Fibroblast of pulmonary artery (primary cell): Measurements from ENCODE around the gene OPN1SW.
A peak's percentile ranks its signal among the peaks of the same experiment; 100 is the strongest.

Experiments used
- DNase-seq: peaks from one replicate; pipeline ENCODE4 v3.0.0-alpha.2; 2010; ENCODE audit warnings: low read depth
- H3K4me3 ChIP-seq: replicated peaks from 2 replicates; pipeline ENCODE4 v1.5.1; 2011; ENCODE audit warnings: low read depth, mild to moderate bottlenecking, control low read depth, low read length, moderate library complexity
- TF ChIP-seq, protein P1 (sequence below): IDR thresholded peaks from 2 replicates; pipeline ENCODE4 v1.5.1; 2011; ENCODE audit warnings: mild to moderate bottlenecking, control low read depth, low read length, inconsistent platforms; ENCODE audit errors: missing control alignments

The OPN1SW gene

DNA sequence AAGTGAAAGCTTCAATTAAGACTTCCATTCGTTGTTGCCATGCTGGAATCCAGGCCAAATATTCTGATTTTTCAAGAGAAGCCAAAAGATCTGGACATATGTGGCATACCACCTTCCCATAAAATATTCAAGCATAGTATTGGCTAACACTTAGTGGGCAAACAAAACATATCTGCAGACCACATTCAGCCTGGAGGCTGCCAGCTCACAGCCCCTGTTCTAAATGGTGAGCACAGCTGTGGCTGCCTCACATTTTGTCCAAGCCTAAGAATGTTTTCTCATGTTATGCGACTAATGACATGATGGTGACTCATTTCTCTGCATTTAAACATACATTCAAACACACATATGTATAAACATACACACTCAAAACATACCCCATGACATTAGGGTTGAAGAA is 47.0 kb downstream of the OPN1SW start:
- TF ChIP-seq, protein P1, sequence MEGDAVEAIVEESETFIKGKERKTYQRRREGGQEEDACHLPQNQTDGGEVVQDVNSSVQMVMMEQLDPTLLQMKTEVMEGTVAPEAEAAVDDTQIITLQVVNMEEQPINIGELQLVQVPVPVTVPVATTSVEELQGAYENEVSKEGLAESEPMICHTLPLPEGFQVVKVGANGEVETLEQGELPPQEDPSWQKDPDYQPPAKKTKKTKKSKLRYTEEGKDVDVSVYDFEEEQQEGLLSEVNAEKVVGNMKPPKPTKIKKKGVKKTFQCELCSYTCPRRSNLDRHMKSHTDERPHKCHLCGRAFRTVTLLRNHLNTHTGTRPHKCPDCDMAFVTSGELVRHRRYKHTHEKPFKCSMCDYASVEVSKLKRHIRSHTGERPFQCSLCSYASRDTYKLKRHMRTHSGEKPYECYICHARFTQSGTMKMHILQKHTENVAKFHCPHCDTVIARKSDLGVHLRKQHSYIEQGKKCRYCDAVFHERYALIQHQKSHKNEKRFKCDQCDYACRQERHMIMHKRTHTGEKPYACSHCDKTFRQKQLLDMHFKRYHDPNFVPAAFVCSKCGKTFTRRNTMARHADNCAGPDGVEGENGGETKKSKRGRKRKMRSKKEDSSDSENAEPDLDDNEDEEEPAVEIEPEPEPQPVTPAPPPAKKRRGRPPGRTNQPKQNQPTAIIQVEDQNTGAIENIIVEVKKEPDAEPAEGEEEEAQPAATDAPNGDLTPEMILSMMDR = no peak
- DNase-seq = peak; percentile 20
- H3K4me3 ChIP-seq = no peak overlapping the region

DNA sequence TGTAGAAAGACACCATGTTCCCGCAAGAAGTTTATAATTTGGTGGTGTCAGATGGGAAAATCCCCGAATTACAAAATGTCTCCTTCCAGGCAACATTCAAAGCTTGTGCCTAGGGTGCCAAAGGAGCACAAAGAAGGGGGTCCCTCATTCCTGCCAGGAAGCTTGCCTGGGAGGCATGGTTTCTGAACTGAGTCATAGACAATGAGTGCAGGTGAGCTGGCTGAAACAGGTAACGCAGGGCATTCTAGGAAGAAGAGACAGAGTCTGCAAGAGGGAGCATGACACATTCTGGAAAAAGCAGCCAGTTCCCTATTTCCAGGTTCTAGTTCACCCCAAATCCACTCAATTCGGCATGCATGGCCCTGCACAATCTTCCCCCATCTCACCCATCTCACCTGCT is 48.4 kb downstream of the OPN1SW start:
- TF ChIP-seq, protein P1 = no peak
- no peak for DNase-seq
- H3K4me3 ChIP-seq = no peak overlapping the region

DNA sequence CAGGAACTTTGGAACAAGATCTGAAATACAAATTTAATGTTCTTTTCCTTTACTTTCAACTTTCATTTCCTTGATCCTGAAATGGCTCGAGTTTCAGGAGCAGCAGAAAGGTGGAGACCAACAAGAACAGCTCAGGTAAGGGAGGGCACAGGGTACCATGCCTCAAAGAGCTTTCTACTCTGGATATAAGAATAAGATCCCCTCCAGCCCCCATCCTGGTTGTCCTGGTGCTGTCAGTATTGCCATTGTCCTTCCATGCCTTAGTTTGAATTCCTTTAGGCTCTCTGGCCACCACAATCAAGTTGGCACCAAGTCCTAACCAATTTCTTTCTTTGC is 48.9 kb downstream of the OPN1SW start:
- no peak for DNase-seq
- no peak overlapping the region for H3K4me3 ChIP-seq
- TF ChIP-seq, protein P1 = no peak

DNA sequence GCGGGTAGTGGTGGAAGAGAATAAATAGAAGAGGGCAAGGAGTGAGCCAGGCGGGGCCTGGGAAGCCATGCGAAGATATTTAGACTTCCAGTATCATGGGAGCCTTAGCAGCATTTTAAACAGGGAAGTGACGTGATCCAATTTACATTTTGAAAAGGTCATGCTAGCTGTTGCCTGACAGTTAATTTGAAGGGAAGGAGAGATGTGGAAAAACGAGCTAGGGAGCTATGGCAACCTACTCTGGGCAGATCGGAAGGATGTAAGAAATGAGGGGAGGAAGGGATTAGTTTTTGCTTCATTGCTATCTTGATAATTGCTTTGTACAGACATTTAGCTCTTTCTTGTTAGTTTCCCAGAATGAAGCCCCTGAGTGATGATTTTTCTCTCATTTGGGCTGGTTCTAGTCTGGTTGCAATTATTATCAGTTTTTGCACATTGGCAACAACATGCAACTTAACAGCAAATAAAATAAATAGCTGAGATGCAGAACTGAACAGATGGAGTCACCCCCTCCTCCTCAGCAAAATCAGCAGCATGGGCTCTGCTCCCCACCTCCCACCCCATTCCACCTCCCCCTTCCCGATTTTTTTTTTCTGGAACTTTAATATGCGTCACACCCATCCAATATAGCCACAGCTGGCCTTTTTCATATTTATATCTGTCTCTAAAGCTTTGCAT is 49.4 kb downstream of the OPN1SW start:
- DNase-seq = no peak
- no peak overlapping the region for H3K4me3 ChIP-seq
- TF ChIP-seq, protein P1 = no peak

DNA sequence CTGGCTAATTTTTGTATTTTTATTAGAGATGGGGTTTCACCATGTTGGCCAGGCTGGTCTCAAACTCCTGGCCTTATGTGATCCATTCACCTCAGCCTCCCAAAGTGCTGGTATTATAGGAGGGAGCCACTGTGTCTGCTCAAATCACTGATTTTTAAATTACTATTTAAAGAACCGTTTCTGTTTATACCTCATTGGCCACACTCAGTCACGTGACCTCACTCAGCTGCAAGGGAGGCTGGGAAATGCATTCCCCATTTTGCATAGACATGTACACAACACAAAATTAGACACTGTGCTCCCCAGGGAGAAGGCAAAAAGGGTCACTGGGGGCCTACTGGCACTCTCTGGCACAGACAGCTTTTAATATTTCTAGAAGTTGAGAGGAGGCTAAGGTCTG is 50.1 kb downstream of the OPN1SW start:
- no peak for DNase-seq
- TF ChIP-seq, protein P1 = no peak
- H3K4me3 ChIP-seq = no peak overlapping the region

DNA sequence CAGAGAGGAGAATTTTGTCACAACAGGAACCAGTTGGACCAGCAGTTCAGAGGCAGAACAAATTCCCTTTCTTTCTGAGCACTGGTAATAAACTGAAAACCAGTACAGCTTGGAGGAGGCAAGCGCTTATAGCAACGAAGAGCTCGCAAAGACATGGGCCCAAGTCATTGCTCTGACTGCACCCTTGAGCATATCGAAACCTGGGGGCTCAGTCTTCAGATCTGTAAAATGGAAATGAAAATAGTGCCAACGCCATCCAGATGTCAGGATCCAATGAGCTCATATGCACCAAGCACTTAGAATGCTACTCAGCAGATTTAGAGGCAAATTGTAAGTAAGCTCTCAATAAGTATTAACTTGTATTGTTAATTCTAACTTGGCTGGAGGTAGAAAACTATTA is 50.9 kb downstream of the OPN1SW start:
- TF ChIP-seq, protein P1 = no peak
- DNase-seq = no peak
- H3K4me3 ChIP-seq = no peak overlapping the region
